ENCODE data around the gene SCGB3A1. TPM values are rescaled to one million over a fixed set of nuclear protein-coding genes. Genes with fewer than 3 reads are reported as not detected.

Gene SCGB3A1
- total and polyA plus RNA-seq, 2 donors (not counting 1 experiment from before 2014, with no cell fraction given): not detected

- Histone ChIP-seq H3K9ac (ENCODE audit: low read length) (no peak overlapping the region), H3K27ac (ENCODE audit: low read length in 2 of 2) (no peak overlapping the region), H3K36me3 (replicated peaks in 1 of 2; ENCODE audit: control extremely low read depth in 1 of 2, control insufficient read depth in 1 of 2, extremely low read depth in 1 of 2, insufficient read depth in 2 of 2, low read length in 1 of 2) (no peaks in the 10 kb centered on the region), H3K27me3 (replicated peaks in 1 of 4; ENCODE audit: control extremely low read depth in 1 of 4, control insufficient read depth in 3 of 4, insufficient read depth in 4 of 4, low read length in 3 of 4) (no peaks in the 10 kb centered on the region), H4K20me1 (ENCODE audit: control insufficient read depth, insufficient read depth, low read length, poor library complexity, severe bottlenecking) (no peaks in the 10 kb centered on the region), H3K79me2 (ENCODE audit: control insufficient read depth, insufficient read depth, low read length) (no peaks in the 10 kb centered on the region), H3K9me3 (ENCODE audit: control extremely low read depth in 1 of 3, control insufficient read depth in 2 of 3, insufficient read depth in 1 of 3, low read length in 2 of 3) (peaks cover 0 to 12% (median 0%) of the 10 kb centered on the region in 3 donors), H3K4me1 (ENCODE audit: control insufficient read depth in 2 of 2, insufficient read depth in 2 of 2, low read length in 2 of 2) (no peaks in the 10 kb centered on the region), H3K4me2 (replicated peaks; ENCODE audit: low read depth, low read length, poor library complexity, severe bottlenecking) (no peak overlapping the region), H2AFZ (ENCODE audit: insufficient read depth, low read depth, low read length, poor library complexity, severe bottlenecking) (no peak overlapping the region), H3K4me3 (ENCODE audit: control extremely low read depth in 1 of 5, extremely low read depth in 1 of 5, insufficient read depth in 1 of 5, low read depth in 2 of 5, low read length in 4 of 5) (no peak overlapping the region)
- ATAC-seq (ENCODE audit: low read depth) (no peak), DNase-seq (no peak)
- Mint-ChIP-seq H3K4me3 (no peak overlapping the region), H3K27me3 (peaks cover 1% of the 10 kb centered on the region), H3K4me1 (no peaks in the 10 kb centered on the region), H3K9me3 (ENCODE audit: insufficient read depth) (no peaks in the 10 kb centered on the region), H3K27ac (no peak overlapping the region)
- intact Hi-C loops (cut with micrococcal nuclease): no loop called here
- no CpG with 5 or more reads among the region's 2 CpGs for WGBS (ENCODE audit: insufficient coverage)
- TF ChIP-seq, protein P1, sequence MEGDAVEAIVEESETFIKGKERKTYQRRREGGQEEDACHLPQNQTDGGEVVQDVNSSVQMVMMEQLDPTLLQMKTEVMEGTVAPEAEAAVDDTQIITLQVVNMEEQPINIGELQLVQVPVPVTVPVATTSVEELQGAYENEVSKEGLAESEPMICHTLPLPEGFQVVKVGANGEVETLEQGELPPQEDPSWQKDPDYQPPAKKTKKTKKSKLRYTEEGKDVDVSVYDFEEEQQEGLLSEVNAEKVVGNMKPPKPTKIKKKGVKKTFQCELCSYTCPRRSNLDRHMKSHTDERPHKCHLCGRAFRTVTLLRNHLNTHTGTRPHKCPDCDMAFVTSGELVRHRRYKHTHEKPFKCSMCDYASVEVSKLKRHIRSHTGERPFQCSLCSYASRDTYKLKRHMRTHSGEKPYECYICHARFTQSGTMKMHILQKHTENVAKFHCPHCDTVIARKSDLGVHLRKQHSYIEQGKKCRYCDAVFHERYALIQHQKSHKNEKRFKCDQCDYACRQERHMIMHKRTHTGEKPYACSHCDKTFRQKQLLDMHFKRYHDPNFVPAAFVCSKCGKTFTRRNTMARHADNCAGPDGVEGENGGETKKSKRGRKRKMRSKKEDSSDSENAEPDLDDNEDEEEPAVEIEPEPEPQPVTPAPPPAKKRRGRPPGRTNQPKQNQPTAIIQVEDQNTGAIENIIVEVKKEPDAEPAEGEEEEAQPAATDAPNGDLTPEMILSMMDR (IDR thresholded peaks at IDR 0.05): no peak
- TF ChIP-seq EZH2 (IDR thresholded peaks at IDR 0.05; ENCODE audit: borderline replicate concordance, insufficient read depth, low read depth, low read length, poor library complexity, severe bottlenecking): no peak
- POLR2A ChIA-PET: no interaction called here
- CTCF ChIA-PET: no interaction called here
These were observed 7.6 kb downstream of the SCGB3A1 start for GRCh38 chr5:180583738-180584137.

DNA sequence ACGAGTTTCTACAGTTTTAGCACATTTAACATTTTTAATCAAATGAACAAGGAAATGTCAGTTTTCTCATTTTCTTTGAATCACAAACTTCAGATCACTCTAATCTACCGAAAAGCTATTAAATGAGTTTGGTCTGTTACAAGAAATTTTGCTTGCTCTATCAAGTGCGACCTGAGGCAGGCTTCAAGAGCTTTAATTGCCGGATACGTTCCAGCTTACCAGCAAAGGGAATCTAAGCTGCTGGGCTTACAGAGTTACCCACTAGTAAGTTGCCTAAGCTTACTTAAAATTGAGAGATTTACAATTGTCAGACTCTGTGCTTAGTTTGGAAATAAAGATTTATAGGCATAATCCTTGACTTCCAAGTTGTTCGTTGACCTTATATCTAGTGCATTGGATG, 10.6 kb downstream of the SCGB3A1 start:
- H2AFZ ChIP-seq (ENCODE audit: insufficient read depth, low read depth, low read length, poor library complexity, severe bottlenecking): no peak overlapping the region
- H3K27ac Mint-ChIP-seq: no peak overlapping the region
- no peak overlapping the region for H3K4me3 ChIP-seq (ENCODE audit: control extremely low read depth in 1 of 5, extremely low read depth in 1 of 5, insufficient read depth in 1 of 5, low read depth in 2 of 5, low read length in 4 of 5)
- H3K9me3 ChIP-seq (ENCODE audit: control extremely low read depth in 1 of 3, control insufficient read depth in 2 of 3, insufficient read depth in 1 of 3, low read length in 2 of 3): peaks cover 0 to 13% (median 0%) of the 10 kb centered on the region in 3 donors
- H3K27ac ChIP-seq (ENCODE audit: low read length in 2 of 2): no peak overlapping the region
- no peaks in the 10 kb centered on the region for H3K4me1 Mint-ChIP-seq
- ATAC-seq (ENCODE audit: low read depth) (no peak), DNase-seq (no peak)
- no peaks in the 10 kb centered on the region for H3K4me1 ChIP-seq (ENCODE audit: control insufficient read depth in 2 of 2, insufficient read depth in 2 of 2, low read length in 2 of 2)
- no peak overlapping the region for H3K4me3 Mint-ChIP-seq
- H3K9ac ChIP-seq (ENCODE audit: low read length): no peak overlapping the region
- H3K36me3 ChIP-seq (replicated peaks in 1 of 2; ENCODE audit: control extremely low read depth in 1 of 2, control insufficient read depth in 1 of 2, extremely low read depth in 1 of 2, insufficient read depth in 2 of 2, low read length in 1 of 2): peaks cover 14 to 16% of the 10 kb centered on the region in 2 experiments
- CTCF ChIA-PET: interaction anchor here (1.6 kb wide), 1 partner anchor 26 kb away, joined by 4 read pairs; no protein-coding TSS in a partner anchor
- POLR2A ChIA-PET: no interaction called here
- intact Hi-C loops (cut with micrococcal nuclease): no loop called here
- H3K27me3 Mint-ChIP-seq: no peaks in the 10 kb centered on the region
- no peak for TF ChIP-seq EZH2 (IDR thresholded peaks at IDR 0.05; ENCODE audit: borderline replicate concordance, insufficient read depth, low read depth, low read length, poor library complexity, severe bottlenecking)
- TF ChIP-seq, protein P1 (IDR thresholded peaks at IDR 0.05): no peak
- H3K79me2 ChIP-seq (ENCODE audit: control insufficient read depth, insufficient read depth, low read length): no peaks in the 10 kb centered on the region
- no peaks in the 10 kb centered on the region for H3K9me3 Mint-ChIP-seq (ENCODE audit: insufficient read depth)
- 100% methylated on average over 2 of the region's 6 CpGs for WGBS (ENCODE audit: insufficient coverage)
- H3K4me2 ChIP-seq (replicated peaks; ENCODE audit: low read depth, low read length, poor library complexity, severe bottlenecking): no peak overlapping the region
- no peaks in the 10 kb centered on the region for H4K20me1 ChIP-seq (ENCODE audit: control insufficient read depth, insufficient read depth, low read length, poor library complexity, severe bottlenecking)
- no peaks in the 10 kb centered on the region for H3K27me3 ChIP-seq (replicated peaks in 1 of 4; ENCODE audit: control extremely low read depth in 1 of 4, control insufficient read depth in 3 of 4, insufficient read depth in 4 of 4, low read length in 3 of 4)

Data from B cell (primary cell).